ENCODE measurements around the gene SLC2A13. TPM values are rescaled to one million over a fixed set of nuclear protein-coding genes. Genes with fewer than 3 reads are reported as not detected.

SLC2A13 gene
- polyA plus RNA-seq, 3 donors from 2014 or later, result 1.8 to 5.9 TPM; not detected in 1

- no peaks in the 10 kb centered on the region for H3K9me3 Mint-ChIP-seq
- H3K27ac Mint-ChIP-seq, result no peak overlapping the region
- peaks cover 0 to 6% (median 0%) of the 10 kb centered on the region in 3 donors for H3K27me3 Mint-ChIP-seq (ENCODE audit: low read depth in 3 of 3)
Measured at GRCh38 chr12:39988574-39988973, 117.3 kb downstream of the SLC2A13 start.

GRCh38 chr12:39986674-39987073, 119.2 kb downstream of the SLC2A13 start:
- Mint-ChIP-seq H3K27me3 (ENCODE audit: low read depth in 3 of 3) (peaks cover 0 to 6% (median 0%) of the 10 kb centered on the region in 3 donors), H3K4me3 (no peak overlapping the region), H3K36me3 (no peaks in the 10 kb centered on the region), H3K27ac (no peak overlapping the region), H3K9me3 (no peaks in the 10 kb centered on the region), H3K4me1 (peaks cover 5 to 12% of the 10 kb centered on the region in 2 donors)
- no peak for DNase-seq

More at GRCh38 chr12:39988574-39988973, 117.3 kb downstream of the SLC2A13 start:
- H3K4me3 Mint-ChIP-seq, result no peak overlapping the region
- H3K4me1 Mint-ChIP-seq, result peaks cover 5 to 12% of the 10 kb centered on the region in 2 donors
- no peaks in the 10 kb centered on the region for H3K36me3 Mint-ChIP-seq
- no peak for DNase-seq

GRCh38 chr12:39984670-39985069, 121.2 kb downstream of the SLC2A13 start:
- Mint-ChIP-seq H3K27ac (no peak overlapping the region), H3K27me3 (ENCODE audit: low read depth in 3 of 3) (peaks cover 0 to 3% (median 0%) of the 10 kb centered on the region in 3 donors), H3K4me3 (no peak overlapping the region), H3K4me1 (peaks cover 5 to 12% of the 10 kb centered on the region in 2 donors), H3K36me3 (no peaks in the 10 kb centered on the region), H3K9me3 (no peaks in the 10 kb centered on the region)
- DNase-seq, result no peak

GRCh38 chr12:39975374-39975918, 130.4 kb downstream of the SLC2A13 start:
- no peaks in the 10 kb centered on the region for H3K4me1 Mint-ChIP-seq
- H3K27ac Mint-ChIP-seq, result no peak overlapping the region
- peaks cover 2 to 3% (median 3%) of the 10 kb centered on the region in 3 donors for H3K36me3 Mint-ChIP-seq
- peaks cover 0 to 4% (median under 1%) of the 10 kb centered on the region in 6 donors for H3K9me3 Mint-ChIP-seq
- peaks cover 0 to 2% (median 0%) of the 10 kb centered on the region in 3 donors for H3K27me3 Mint-ChIP-seq (ENCODE audit: low read depth in 3 of 3)
- no peak overlapping the region for H3K4me3 Mint-ChIP-seq
- no peak for DNase-seq

- H3K27ac Mint-ChIP-seq, result no peak overlapping the region
- H3K4me1 Mint-ChIP-seq, result no peaks in the 10 kb centered on the region
- H3K9me3 Mint-ChIP-seq, result peaks cover 0 to 6% (median 1%) of the 10 kb centered on the region in 6 donors
- peaks cover 0 to 4% (median 0%) of the 10 kb centered on the region in 3 donors for H3K27me3 Mint-ChIP-seq (ENCODE audit: low read depth in 3 of 3)
- H3K36me3 Mint-ChIP-seq, result peaks cover 3 to 5% (median 4%) of the 10 kb centered on the region in 3 donors
- no peak overlapping the region for H3K4me3 Mint-ChIP-seq
- DNase-seq, result no peak
Measured at GRCh38 chr12:39972119-39972518, 133.8 kb downstream of the SLC2A13 start.

GRCh38 chr12:39971348-39971747, 134.5 kb downstream of the SLC2A13 start:
- Mint-ChIP-seq H3K4me1 (no peaks in the 10 kb centered on the region), H3K36me3 (peaks cover 3 to 5% (median 4%) of the 10 kb centered on the region in 3 donors), H3K4me3 (no peak overlapping the region), H3K27ac (no peak overlapping the region), H3K27me3 (ENCODE audit: low read depth in 3 of 3) (peaks cover 0 to 4% (median 0%) of the 10 kb centered on the region in 3 donors), H3K9me3 (peaks cover 0 to 6% (median 1%) of the 10 kb centered on the region in 6 donors)
- no peak for DNase-seq

GRCh38 chr12:39966721-39967120, 139.2 kb downstream of the SLC2A13 start:
- H3K4me3 Mint-ChIP-seq, result no peak overlapping the region
- peaks cover 0 to 4% (median 0%) of the 10 kb centered on the region in 3 donors for H3K27me3 Mint-ChIP-seq (ENCODE audit: low read depth in 3 of 3)
- H3K27ac Mint-ChIP-seq, result no peak overlapping the region
- peaks cover 2 to 5% (median 4%) of the 10 kb centered on the region in 3 donors for H3K36me3 Mint-ChIP-seq
- DNase-seq, result no peak
- H3K4me1 Mint-ChIP-seq, result no peaks in the 10 kb centered on the region
- peaks cover 0 to 6% (median 1%) of the 10 kb centered on the region in 6 donors for H3K9me3 Mint-ChIP-seq

- no peak overlapping the region for H3K27ac Mint-ChIP-seq
- H3K4me3 Mint-ChIP-seq, result no peak overlapping the region
- peaks cover 0 to 4% (median 0%) of the 10 kb centered on the region in 3 donors for H3K27me3 Mint-ChIP-seq (ENCODE audit: low read depth in 3 of 3)
- H3K36me3 Mint-ChIP-seq, result peaks cover 4 to 5% (median 4%) of the 10 kb centered on the region in 3 donors
- H3K9me3 Mint-ChIP-seq, result peaks cover 0 to 6% (median 1%) of the 10 kb centered on the region in 6 donors
- no peaks in the 10 kb centered on the region for H3K4me1 Mint-ChIP-seq
- no peak for DNase-seq
Measured at GRCh38 chr12:39966256-39966655, 139.6 kb downstream of the SLC2A13 start.

- no peak overlapping the region for H3K27ac Mint-ChIP-seq
- H3K9me3 Mint-ChIP-seq, result no peaks in the 10 kb centered on the region
- DNase-seq, result no peak
- no peaks in the 10 kb centered on the region for H3K4me1 Mint-ChIP-seq
- no peaks in the 10 kb centered on the region for H3K27me3 Mint-ChIP-seq (ENCODE audit: low read depth in 3 of 3)
- H3K4me3 Mint-ChIP-seq, result no peak overlapping the region
- H3K36me3 Mint-ChIP-seq, result peaks cover 0 to 4% (median 0%) of the 10 kb centered on the region in 3 donors
Measured at GRCh38 chr12:39959467-39959866, 146.4 kb downstream of the SLC2A13 start.

- H3K27me3 Mint-ChIP-seq (ENCODE audit: low read depth in 3 of 3), result no peaks in the 10 kb centered on the region
- no peak for DNase-seq
- no peak overlapping the region for H3K27ac Mint-ChIP-seq
- no peak overlapping the region for H3K4me3 Mint-ChIP-seq
- no peaks in the 10 kb centered on the region for H3K4me1 Mint-ChIP-seq
- no peaks in the 10 kb centered on the region for H3K9me3 Mint-ChIP-seq
- H3K36me3 Mint-ChIP-seq, result peaks cover 0 to 4% (median 0%) of the 10 kb centered on the region in 3 donors
Measured at GRCh38 chr12:39959031-39959430, 146.8 kb downstream of the SLC2A13 start.

GRCh38 chr12:39958377-39958776, 147.5 kb downstream of the SLC2A13 start:
- H3K27me3 Mint-ChIP-seq (ENCODE audit: low read depth in 3 of 3), result no peaks in the 10 kb centered on the region
- no peak overlapping the region for H3K4me3 Mint-ChIP-seq
- no peaks in the 10 kb centered on the region for H3K9me3 Mint-ChIP-seq
- H3K4me1 Mint-ChIP-seq, result no peaks in the 10 kb centered on the region
- H3K36me3 Mint-ChIP-seq, result peaks cover 0 to 4% (median 0%) of the 10 kb centered on the region in 3 donors
- DNase-seq, result no peak
- H3K27ac Mint-ChIP-seq, result no peak overlapping the region

- no peaks in the 10 kb centered on the region for H3K27me3 Mint-ChIP-seq (ENCODE audit: low read depth in 3 of 3)
- no peaks in the 10 kb centered on the region for H3K9me3 Mint-ChIP-seq
- DNase-seq, result no peak
- H3K36me3 Mint-ChIP-seq, result peaks cover 0 to 2% (median 0%) of the 10 kb centered on the region in 3 donors
- H3K27ac Mint-ChIP-seq, result no peak overlapping the region
- H3K4me1 Mint-ChIP-seq, result no peaks in the 10 kb centered on the region
- no peak overlapping the region for H3K4me3 Mint-ChIP-seq
Measured at GRCh38 chr12:39956725-39957124, 149.2 kb downstream of the SLC2A13 start.

- no peak for DNase-seq
- H3K9me3 Mint-ChIP-seq, result peaks cover 0 to 8% (median 5%) of the 10 kb centered on the region in 6 donors
- H3K4me3 Mint-ChIP-seq, result no peak overlapping the region
- H3K27ac Mint-ChIP-seq, result no peak overlapping the region
- peaks cover 4 to 25% (median 14%) of the 10 kb centered on the region in 3 donors for H3K36me3 Mint-ChIP-seq
- H3K27me3 Mint-ChIP-seq (ENCODE audit: low read depth in 3 of 3), result peaks cover 0 to 2% (median 1%) of the 10 kb centered on the region in 3 donors
- no peaks in the 10 kb centered on the region for H3K4me1 Mint-ChIP-seq
Measured at GRCh38 chr12:39946361-39947280, 159.3 kb downstream of the SLC2A13 start.

GRCh38 chr12:39937119-39937518, 168.8 kb downstream of the SLC2A13 start:
- Mint-ChIP-seq H3K27me3 (ENCODE audit: low read depth in 3 of 3) (peaks cover 0 to 3% (median 0%) of the 10 kb centered on the region in 3 donors), H3K9me3 (peaks cover 0 to 10% (median 3%) of the 10 kb centered on the region in 6 donors), H3K36me3 (peaks cover 0 to 5% (median 0%) of the 10 kb centered on the region in 3 donors)

More at GRCh38 chr12:39937119-39937518, 168.8 kb downstream of the SLC2A13 start:
- no peak for DNase-seq
- Mint-ChIP-seq H3K4me1 (no peaks in the 10 kb centered on the region), H3K27ac (no peak overlapping the region), H3K4me3 (no peak overlapping the region)

All from immature natural killer cell (primary cell).